HG03045 (cell line): ENCODE measurements around the gene NCOA7.
"Not testable (repeated sequence)": the region's sequence is repeated elsewhere in the genome, so short reads cannot be mapped to it uniquely, and the experiment has no call there.

ENCODE experiments used
- ATAC-seq: cut with Tn5 transposase; IDR thresholded peaks from one replicate; pipeline ENCODE4 v1.9.1; 2021; ENCODE audit warnings: mild to moderate bottlenecking, moderate library complexity; ENCODE audit not compliant: unreplicated experiment

Gene NCOA7

GRCh38 chr6:125866433-125866832, 75.7 kb downstream of the NCOA7 start:
- ATAC-seq = no peak

- ATAC-seq = no peak
Measured at GRCh38 chr6:125867483-125867942, 76.8 kb downstream of the NCOA7 start.

- ATAC-seq = no peak
Measured at GRCh38 chr6:125868252-125868651, 77.5 kb downstream of the NCOA7 start.

DNA sequence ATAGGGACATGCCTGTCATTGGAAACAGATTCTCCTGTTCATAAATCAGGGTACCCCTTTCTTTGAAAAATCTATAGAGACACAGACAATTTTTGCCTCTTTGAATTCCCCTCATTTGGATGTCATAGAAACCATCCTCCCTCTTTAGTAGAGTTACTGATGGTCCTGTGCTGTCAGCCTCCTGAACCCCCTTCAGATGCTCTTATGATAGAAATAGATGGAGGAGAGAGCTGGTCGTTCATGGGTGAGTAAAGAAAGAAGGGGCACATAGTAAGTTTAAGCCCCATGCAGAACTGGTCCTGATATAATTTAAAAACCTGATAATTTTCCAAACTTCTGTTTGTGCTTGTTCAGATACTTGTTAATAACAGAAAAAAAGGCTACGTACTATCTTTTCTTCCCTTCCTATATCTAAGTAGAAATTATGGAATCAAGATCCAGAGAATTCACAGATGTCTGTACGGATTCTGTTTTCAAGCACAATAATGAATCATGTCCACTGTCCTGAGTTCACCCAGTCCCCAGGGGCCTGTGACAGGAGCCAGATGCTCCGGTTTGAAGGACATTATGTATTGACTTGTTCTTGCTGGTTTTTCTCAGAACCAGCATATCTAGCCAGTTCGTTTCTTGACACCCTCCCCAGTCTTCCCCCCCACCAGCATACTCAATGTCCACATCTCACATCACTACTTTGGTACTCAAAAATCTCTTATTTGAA, 78.1 kb downstream of the NCOA7 start:
- no peak for ATAC-seq

- no peak for ATAC-seq
Measured at GRCh38 chr6:125869427-125869826, 78.7 kb downstream of the NCOA7 start.

GRCh38 chr6:125871365-125871764, 80.6 kb downstream of the NCOA7 start:
- ATAC-seq = no peak

GRCh38 chr6:125872259-125872921, 81.6 kb downstream of the NCOA7 start:
- no peak for ATAC-seq

DNA sequence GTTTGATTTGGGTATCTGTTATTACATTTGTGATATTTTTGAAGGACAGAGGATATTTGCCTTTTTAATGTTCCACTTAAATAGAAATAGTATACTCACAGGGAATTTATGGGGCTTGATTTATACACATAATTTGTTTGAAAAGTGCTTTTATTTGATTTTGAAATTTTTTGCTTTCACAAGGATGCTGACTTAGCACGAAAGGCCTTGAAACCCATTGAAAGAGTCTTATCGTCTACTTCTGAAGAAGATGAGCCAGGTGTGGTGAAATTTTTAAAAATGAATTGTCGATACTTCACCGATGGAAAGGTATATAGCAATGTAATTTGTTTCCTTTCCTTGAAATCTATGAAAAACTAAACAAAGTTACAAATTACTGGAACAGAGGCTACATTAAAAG, 91.5 kb downstream of the NCOA7 start:
- no peak for ATAC-seq

- ATAC-seq = no peak
Measured at GRCh38 chr6:125884634-125885371, 94.0 kb downstream of the NCOA7 start.

- ATAC-seq = no peak
Measured at GRCh38 chr6:125886021-125886420, 95.3 kb downstream of the NCOA7 start.

DNA sequence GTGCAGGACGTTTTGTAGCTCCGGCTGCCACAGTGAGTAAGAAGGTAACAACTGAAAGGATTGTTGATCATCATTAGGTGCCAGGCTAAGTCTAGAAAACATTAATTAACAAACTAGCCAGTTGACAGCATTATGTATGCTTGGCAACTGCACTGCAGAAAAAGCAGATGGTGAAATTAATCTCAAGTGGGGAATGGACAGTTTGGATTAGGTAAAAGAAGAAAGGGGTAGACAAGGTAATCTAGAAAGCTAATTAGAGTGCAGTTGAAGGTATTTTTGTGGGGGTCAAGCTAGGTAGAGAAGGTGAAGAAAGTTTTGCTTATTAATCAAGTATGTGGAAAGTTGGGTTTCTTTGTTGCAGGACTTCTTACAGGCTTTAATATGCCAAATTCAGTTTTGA, 96.2 kb downstream of the NCOA7 start:
- no peak for ATAC-seq

- ATAC-seq = no peak
Measured at GRCh38 chr6:125887372-125887771, 96.6 kb downstream of the NCOA7 start.

- ATAC-seq = no peak
Measured at GRCh38 chr6:125888989-125889656, 98.4 kb downstream of the NCOA7 start.

DNA sequence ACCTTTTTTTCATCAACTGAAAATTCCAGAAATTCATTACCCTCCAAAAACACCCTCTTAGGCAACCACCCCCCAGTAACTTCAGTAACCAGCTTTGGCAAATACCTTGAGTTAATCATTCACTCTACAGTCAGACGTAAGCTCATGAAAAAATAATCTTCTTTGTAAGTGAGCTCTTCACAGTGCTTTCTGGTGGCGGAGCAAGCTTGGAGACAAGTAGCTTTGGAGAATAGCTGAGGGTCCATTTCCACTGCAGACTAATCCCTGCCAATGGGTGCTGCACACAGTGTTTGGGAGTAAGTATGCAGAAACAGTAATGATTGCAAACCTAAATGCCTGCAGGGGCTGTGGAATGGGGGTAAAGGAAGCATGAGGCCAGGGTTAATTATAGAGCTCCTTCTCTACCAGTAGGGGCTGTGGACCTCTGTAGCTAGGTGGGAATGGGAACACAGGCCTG, 109.0 kb downstream of the NCOA7 start:
- no peak for ATAC-seq

GRCh38 chr6:125904871-125905270, 114.1 kb downstream of the NCOA7 start:
- ATAC-seq = peak; percentile 84

DNA sequence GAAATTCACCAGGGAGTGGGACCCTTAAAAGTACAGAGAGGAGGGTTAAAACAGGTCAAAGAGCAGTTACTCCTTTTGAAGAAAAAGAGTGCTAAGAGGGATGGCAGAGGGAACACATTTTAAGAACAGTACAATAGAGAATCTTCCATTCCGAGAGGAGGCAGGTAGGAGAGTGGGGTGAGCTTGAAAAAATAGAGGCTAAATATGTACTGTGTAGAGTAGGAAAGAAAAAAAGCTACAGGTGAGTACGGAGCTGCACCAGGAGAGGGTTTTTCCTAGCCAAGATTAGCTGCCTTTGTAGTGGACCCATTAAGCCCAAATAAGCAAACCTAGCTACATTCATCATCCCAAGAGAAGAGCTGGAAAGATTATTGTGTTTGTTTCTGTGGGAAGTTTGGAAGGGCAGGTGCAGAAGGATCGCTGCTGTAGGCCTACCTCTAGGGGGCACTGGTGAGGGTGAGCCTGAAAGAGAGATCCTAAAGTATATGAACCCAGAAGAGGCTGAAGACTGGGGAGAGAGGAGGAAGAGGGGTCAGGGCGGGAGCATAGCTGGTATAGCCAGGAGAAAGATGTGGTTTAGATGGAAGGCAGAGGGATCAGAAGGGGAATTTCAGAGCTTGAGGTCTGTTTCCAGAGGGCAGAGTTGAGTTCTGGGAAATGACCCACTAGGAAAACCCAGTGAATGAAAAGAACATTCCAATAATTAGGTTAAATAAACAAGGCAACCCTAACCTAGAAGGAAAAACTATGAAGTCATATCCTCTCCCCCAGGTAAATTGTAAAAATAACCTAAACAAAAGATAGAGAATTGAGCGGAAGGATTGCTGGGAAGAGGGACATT, 115.6 kb downstream of the NCOA7 start:
- ATAC-seq = no peak

DNA sequence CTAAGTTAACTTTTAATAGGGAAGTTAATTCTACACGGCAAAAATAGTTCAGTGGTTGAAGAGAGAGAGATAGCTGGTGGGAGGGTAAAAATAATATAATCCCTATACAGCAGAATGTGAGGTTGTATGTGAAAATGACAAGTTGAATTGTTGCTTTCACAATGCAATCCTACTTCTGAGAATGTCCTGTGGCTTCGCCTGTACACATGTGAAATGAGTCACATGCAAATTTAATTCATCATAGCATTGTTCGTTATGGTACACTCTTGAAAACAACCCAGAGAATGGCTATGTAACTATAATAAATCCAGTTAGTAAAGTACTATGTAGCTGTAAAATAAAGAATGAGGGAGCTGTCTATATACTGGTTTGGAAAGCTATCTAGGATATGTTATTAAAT, 119.8 kb downstream of the NCOA7 start:
- ATAC-seq = peak; percentile 99

GRCh38 chr6:125911051-125911451, 120.3 kb downstream of the NCOA7 start:
- not testable (repeated sequence) for ATAC-seq

GRCh38 chr6:125912430-125912829, 121.7 kb downstream of the NCOA7 start:
- not testable (repeated sequence) for ATAC-seq

DNA sequence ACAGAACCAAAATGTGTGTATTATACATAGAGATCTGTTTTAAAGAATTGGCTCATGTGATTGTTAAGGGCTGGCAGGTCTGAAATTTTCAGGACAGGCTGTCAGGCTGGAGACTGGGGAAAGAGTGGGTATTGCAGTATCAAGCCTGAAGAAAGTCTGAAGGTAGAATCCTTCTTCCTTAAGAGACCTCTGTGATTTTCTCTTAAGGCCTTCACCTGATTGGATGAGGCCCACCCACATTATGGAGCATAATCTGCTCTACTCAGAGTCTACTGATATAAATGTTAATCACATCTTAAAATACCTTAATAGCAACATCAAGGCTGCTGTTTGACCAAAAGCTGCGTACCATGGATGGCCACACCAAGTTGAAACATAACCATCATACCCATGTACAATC, 122.4 kb downstream of the NCOA7 start:
- ATAC-seq = no peak
